ENCODE results near the gene ADAMTS2. TPM values are rescaled to one million over a fixed set of nuclear protein-coding genes. Genes with fewer than 3 reads are reported as not detected.

Gene ADAMTS2
- polyA plus RNA-seq, 3 donors, result 0.74 to 2.3 TPM; not detected in 1

DNA sequence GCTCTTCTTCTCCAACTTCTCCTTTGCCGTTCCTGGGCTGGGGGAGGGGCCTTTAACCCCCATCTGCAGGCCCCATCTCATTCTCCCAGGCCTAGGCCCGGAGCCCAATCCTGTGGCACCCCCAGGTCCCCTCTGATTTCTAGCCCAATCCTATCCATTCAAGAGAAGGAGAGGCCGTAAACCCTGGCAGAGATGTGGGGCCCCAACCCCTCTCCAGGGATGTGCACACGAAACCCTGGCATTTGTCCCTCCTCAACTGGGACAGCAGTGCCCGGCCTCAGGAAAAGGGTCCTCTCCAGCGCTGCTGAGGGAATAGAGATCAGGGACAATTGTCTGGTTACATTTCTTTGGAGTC is 24.2 kb upstream of the ADAMTS2 start:
- H3K4me3 Mint-ChIP-seq, result no peak overlapping the region
- Histone ChIP-seq H3K4me3 (replicated peaks in 1 of 3; ENCODE audit: low read depth in 2 of 3, low read length in 3 of 3) (no peak overlapping the region), H4K20me1 (ENCODE audit: insufficient read depth, low read length) (no peaks in the 10 kb centered on the region), H3K9ac (ENCODE audit: insufficient read depth, low read length, poor library complexity, severe bottlenecking) (no peak overlapping the region), H3K27ac (ENCODE audit: low read depth in 1 of 2, low read length in 2 of 2) (no peak overlapping the region), H3K4me1 (ENCODE audit: control insufficient read depth in 1 of 2, insufficient read depth in 2 of 2, low read length in 2 of 2) (no peaks in the 10 kb centered on the region), H2AFZ (ENCODE audit: insufficient read depth, low read depth, low read length, poor library complexity, severe bottlenecking) (no peak overlapping the region), H3K79me2 (ENCODE audit: insufficient read depth, low read length) (no peaks in the 10 kb centered on the region), H3K27me3 (ENCODE audit: control insufficient read depth in 2 of 2, insufficient read depth in 2 of 2, low read length in 2 of 2) (no peaks in the 10 kb centered on the region), H3K4me2 (replicated peaks; ENCODE audit: extremely low read depth, low read length, poor library complexity, severe bottlenecking) (no peak overlapping the region), H3K36me3 (replicated peaks in 1 of 2; ENCODE audit: control insufficient read depth in 1 of 2, insufficient read depth in 2 of 2, low read length in 2 of 2) (no peaks in the 10 kb centered on the region), H3K9me3 (replicated peaks in 1 of 2; ENCODE audit: control insufficient read depth in 1 of 2, insufficient read depth in 1 of 2, low read length in 2 of 2) (no peaks in the 10 kb centered on the region)
- H3K27ac Mint-ChIP-seq, result no peak overlapping the region
- 65% methylated on average over 4 of the region's 6 CpGs for WGBS (ENCODE audit: insufficient coverage)
- intact Hi-C loops (cut with micrococcal nuclease), result no loop called here
- no peak for DNase-seq
- TF ChIP-seq, protein P1, sequence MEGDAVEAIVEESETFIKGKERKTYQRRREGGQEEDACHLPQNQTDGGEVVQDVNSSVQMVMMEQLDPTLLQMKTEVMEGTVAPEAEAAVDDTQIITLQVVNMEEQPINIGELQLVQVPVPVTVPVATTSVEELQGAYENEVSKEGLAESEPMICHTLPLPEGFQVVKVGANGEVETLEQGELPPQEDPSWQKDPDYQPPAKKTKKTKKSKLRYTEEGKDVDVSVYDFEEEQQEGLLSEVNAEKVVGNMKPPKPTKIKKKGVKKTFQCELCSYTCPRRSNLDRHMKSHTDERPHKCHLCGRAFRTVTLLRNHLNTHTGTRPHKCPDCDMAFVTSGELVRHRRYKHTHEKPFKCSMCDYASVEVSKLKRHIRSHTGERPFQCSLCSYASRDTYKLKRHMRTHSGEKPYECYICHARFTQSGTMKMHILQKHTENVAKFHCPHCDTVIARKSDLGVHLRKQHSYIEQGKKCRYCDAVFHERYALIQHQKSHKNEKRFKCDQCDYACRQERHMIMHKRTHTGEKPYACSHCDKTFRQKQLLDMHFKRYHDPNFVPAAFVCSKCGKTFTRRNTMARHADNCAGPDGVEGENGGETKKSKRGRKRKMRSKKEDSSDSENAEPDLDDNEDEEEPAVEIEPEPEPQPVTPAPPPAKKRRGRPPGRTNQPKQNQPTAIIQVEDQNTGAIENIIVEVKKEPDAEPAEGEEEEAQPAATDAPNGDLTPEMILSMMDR (IDR thresholded peaks at IDR 0.05), result no peak
- peaks cover 4 to 13% (median 5%) of the 10 kb centered on the region in 3 donors for H3K27me3 Mint-ChIP-seq (ENCODE audit: low read depth in 3 of 3)
- H3K36me3 Mint-ChIP-seq, result no peaks in the 10 kb centered on the region
- no peaks in the 10 kb centered on the region for H3K4me1 Mint-ChIP-seq
- H3K9me3 Mint-ChIP-seq, result peaks cover 0 to 4% (median 0%) of the 10 kb centered on the region in 7 donors

DNA sequence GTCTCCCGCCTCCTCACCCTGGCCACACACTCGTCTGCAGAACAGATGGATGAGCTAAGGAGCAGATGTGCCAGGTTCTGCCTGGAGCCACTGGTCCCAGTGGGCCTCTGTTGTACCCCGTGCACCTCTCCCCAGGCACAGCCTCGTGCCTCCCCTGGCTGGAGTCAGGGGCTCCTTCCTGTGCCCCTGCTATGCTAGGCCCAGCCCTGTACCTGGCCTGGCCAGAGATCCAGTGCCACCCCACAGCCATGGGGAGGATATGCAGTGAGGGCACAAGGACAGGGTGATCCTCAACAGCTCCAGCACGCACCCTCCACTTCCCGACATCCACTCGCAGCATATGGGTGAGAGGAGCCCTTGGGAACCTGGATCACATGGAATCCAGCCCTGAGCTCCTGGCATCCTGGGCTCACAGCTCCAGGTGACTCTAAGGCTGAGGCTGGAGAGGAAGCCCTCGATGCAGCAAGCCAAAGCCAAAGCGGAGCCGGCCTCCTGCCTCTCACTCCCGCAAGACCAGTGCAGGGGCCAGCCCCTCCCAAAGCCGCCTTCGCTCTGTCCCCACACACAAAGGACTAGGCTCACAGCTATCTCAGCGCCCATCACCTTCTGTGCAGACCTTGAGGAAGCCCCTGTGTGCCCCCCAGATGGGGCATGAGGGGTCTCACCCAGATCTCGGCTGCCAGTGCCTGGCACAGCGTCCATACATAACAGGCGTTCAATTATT is 23.7 kb upstream of the ADAMTS2 start:
- WGBS (ENCODE audit: insufficient coverage), result 92% methylated on average over 15 of the region's 17 CpGs
- TF ChIP-seq, protein P1 (IDR thresholded peaks at IDR 0.05), result no peak
- no peaks in the 10 kb centered on the region for H3K4me1 Mint-ChIP-seq
- no peaks in the 10 kb centered on the region for H3K27me3 ChIP-seq (ENCODE audit: control insufficient read depth in 2 of 2, insufficient read depth in 2 of 2, low read length in 2 of 2)
- no peak overlapping the region for H2AFZ ChIP-seq (ENCODE audit: insufficient read depth, low read depth, low read length, poor library complexity, severe bottlenecking)
- H3K4me1 ChIP-seq (ENCODE audit: control insufficient read depth in 1 of 2, insufficient read depth in 2 of 2, low read length in 2 of 2), result no peaks in the 10 kb centered on the region
- peaks cover 4 to 10% (median 5%) of the 10 kb centered on the region in 3 donors for H3K27me3 Mint-ChIP-seq (ENCODE audit: low read depth in 3 of 3)
- no peaks in the 10 kb centered on the region for H3K36me3 ChIP-seq (replicated peaks in 1 of 2; ENCODE audit: control insufficient read depth in 1 of 2, insufficient read depth in 2 of 2, low read length in 2 of 2)
- H3K4me3 Mint-ChIP-seq, result no peak overlapping the region
- no peak overlapping the region for H3K27ac Mint-ChIP-seq
- H3K4me3 ChIP-seq (replicated peaks in 1 of 3; ENCODE audit: low read depth in 2 of 3, low read length in 3 of 3), result no peak overlapping the region
- H3K79me2 ChIP-seq (ENCODE audit: insufficient read depth, low read length), result no peaks in the 10 kb centered on the region
- no peak overlapping the region for H3K4me2 ChIP-seq (replicated peaks; ENCODE audit: extremely low read depth, low read length, poor library complexity, severe bottlenecking)
- no peaks in the 10 kb centered on the region for H3K9me3 ChIP-seq (replicated peaks in 1 of 2; ENCODE audit: control insufficient read depth in 1 of 2, insufficient read depth in 1 of 2, low read length in 2 of 2)
- no peak overlapping the region for H3K9ac ChIP-seq (ENCODE audit: insufficient read depth, low read length, poor library complexity, severe bottlenecking)
- intact Hi-C loops (cut with micrococcal nuclease), result no loop called here
- peaks cover 0 to 4% (median 0%) of the 10 kb centered on the region in 7 donors for H3K9me3 Mint-ChIP-seq
- no peaks in the 10 kb centered on the region for H4K20me1 ChIP-seq (ENCODE audit: insufficient read depth, low read length)
- no peak overlapping the region for H3K27ac ChIP-seq (ENCODE audit: low read depth in 1 of 2, low read length in 2 of 2)
- no peaks in the 10 kb centered on the region for H3K36me3 Mint-ChIP-seq
- no peak for DNase-seq
